Natural killer cell (primary cell): ENCODE measurements around the gene MYPOP. TPM values are rescaled to one million over a fixed set of nuclear protein-coding genes. Genes with fewer than 3 reads are reported as not detected.

Experiments used
- ATAC-seq, 3 donors: fragments of 150-1000 bp in 2 of 3; fragments of 200-7000 bp in 1 of 3; cut with Tn5 transposase; 1 replicate in 1 of 3; 2 replicates in 2 of 3; pipeline ENCODE4 v1.10.0; 2021; ENCODE audit warnings: mild to moderate bottlenecking in 2 of 3, moderate library complexity in 2 of 3
- DNase-seq, 2 donors: peaks; one replicate each; pipeline versions ENCODE4 v3.0.0 to v3.0.0-alpha.2; 2013 to 2021; ENCODE audit warnings: mixed read lengths in 1 of 2
- H3K27ac ChIP-seq: one replicate; pipeline ENCODE4 v1.5.1; 2013; ENCODE audit warnings: mild to moderate bottlenecking, low read length
- H3K27me3 ChIP-seq: one replicate; pipeline ENCODE4 v1.6.1; 2013; ENCODE audit warnings: low read length; ENCODE audit not compliant: control insufficient read depth, insufficient read depth
- H3K36me3 ChIP-seq: one replicate; pipeline ENCODE4 v1.6.1; 2013; ENCODE audit warnings: low read length; ENCODE audit not compliant: control insufficient read depth, insufficient read depth
- H3K4me1 ChIP-seq: one replicate; pipeline ENCODE4 v1.6.1; 2013; ENCODE audit warnings: low read length; ENCODE audit not compliant: control insufficient read depth, insufficient read depth
- H3K4me3 ChIP-seq: one replicate; pipeline ENCODE4 v1.5.1; 2013; ENCODE audit warnings: low read length
- H3K9me3 ChIP-seq: one replicate; pipeline ENCODE4 v1.6.1; 2013; ENCODE audit warnings: low read length; ENCODE audit not compliant: control insufficient read depth, insufficient read depth
- H3K27ac Mint-ChIP-seq, 2 donors: one replicate each; pipeline ENCODE4 v1.8.0; 2022; ENCODE audit warnings: mild to moderate bottlenecking in 2 of 2, mixed read lengths in 2 of 2, moderate library complexity in 1 of 2
- H3K27me3 Mint-ChIP-seq, 2 donors: one replicate each; pipeline ENCODE4 v1.8.0; 2022; ENCODE audit warnings: low read depth in 2 of 2, mixed read lengths in 2 of 2
- H3K36me3 Mint-ChIP-seq: one replicate; pipeline ENCODE4 v1.8.0; 2022; ENCODE audit warnings: mixed read lengths
- H3K4me1 Mint-ChIP-seq, 2 donors: one replicate each; pipeline ENCODE4 v1.8.0; 2022; ENCODE audit warnings: mixed read lengths in 2 of 2
- H3K4me3 Mint-ChIP-seq: one replicate; pipeline ENCODE4 v1.8.0; 2022; ENCODE audit warnings: mild to moderate bottlenecking, moderate library complexity, mixed read lengths
- H3K9me3 Mint-ChIP-seq, 2 donors: one replicate each; pipeline ENCODE4 v1.8.0; 2022; ENCODE audit warnings: mixed read lengths in 2 of 2
- WGBS: methylation state at CpG from one replicate; pipeline ENCODE4 v1.1.7; 2013; ENCODE audit warnings: missing lambda C conversion rate; ENCODE audit not compliant: insufficient coverage; 5-methylcytosine and 5-hydroxymethylcytosine counted together
- intact Hi-C: fragments of 100-400 bp; cut with micrococcal nuclease; formaldehyde crosslinking; loops from one replicate; pipeline ENCODE4 v1.14.2; 2022
- total RNA-seq, 4 donors: library from RNA; stranded (reverse); fragments of 120-200 nt in 1 of 4; gene quantifications; one replicate each; pipeline versions ENCODE4 v1.2.3 to v1.2.4, GENCODE V29; 2013 to 2022
- TF ChIP-seq, protein P1 (sequence below): fragments of 200-600 bp; IDR thresholded peaks from one replicate; pipeline ENCODE4 v1.8.0; 2022; ENCODE audit warnings: antibody characterized with exemption

Gene MYPOP
- total RNA-seq, 3 donors from 2014 or later (not counting 1 experiment from before 2014, with no cell fraction given), result 7.0 to 8.4 (median 7.2) TPM

DNA sequence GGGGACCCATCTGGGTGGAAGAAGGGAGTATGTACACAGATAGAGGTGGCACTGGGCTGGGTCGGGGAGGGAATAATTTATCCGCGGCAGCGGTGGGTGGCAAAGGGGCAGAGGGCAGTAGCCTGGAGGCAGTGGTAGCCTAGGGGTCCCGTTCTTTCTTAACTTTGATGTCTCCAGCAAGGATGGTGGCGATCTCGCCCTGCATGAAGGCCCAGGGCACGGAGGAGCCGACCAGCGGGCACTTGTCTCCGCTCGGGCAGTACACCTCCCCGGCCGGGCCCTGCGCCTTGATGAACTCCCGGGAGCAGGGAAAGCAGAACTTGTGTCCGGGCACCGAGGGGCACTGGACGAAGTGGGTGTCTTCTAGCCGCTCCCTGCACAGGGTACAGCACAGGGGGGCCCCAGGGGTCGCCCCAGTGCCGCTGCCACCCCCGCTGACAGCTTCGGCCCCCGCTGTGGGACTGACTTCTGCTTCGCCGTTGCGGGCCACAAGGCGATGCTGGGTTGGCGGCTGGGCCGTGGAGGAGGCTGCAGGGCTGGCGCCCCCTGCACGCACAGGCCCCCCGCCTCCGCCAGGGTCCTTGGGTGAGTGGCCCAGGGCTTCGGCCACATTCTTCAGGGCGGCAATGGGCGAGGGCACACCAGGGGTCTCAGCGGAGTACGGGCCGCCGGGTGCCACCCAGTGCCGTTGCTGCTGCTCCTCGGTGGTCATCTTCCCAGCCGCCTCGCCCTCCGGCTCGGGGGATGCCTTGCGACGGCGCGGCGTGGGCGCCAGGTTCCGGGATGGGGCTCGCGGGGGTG, 18.3 kb downstream of the MYPOP start:
- DNase-seq (no peak), ATAC-seq (no peak)
- peak overlapping the region in 1 of 2 donors; percentile 83 for H3K27ac Mint-ChIP-seq
- Histone ChIP-seq H3K27ac (no peak overlapping the region), H3K4me3 (no peak overlapping the region), H3K27me3 (no peaks in the 10 kb centered on the region), H3K4me1 (peaks cover 37% of the 10 kb centered on the region), H3K36me3 (no peaks in the 10 kb centered on the region), H3K9me3 (no peaks in the 10 kb centered on the region)
- intact Hi-C loops, result loop anchor here (1.0 to 2.0 kb wide), 2 partner anchors 67 to 113 kb away; no protein-coding TSS in a partner anchor
- peaks cover 17 to 32% of the 10 kb centered on the region in 2 donors for H3K4me1 Mint-ChIP-seq
- WGBS, result 96% methylated on average over 57 of the region's 57 CpGs
- TF ChIP-seq, protein P1, sequence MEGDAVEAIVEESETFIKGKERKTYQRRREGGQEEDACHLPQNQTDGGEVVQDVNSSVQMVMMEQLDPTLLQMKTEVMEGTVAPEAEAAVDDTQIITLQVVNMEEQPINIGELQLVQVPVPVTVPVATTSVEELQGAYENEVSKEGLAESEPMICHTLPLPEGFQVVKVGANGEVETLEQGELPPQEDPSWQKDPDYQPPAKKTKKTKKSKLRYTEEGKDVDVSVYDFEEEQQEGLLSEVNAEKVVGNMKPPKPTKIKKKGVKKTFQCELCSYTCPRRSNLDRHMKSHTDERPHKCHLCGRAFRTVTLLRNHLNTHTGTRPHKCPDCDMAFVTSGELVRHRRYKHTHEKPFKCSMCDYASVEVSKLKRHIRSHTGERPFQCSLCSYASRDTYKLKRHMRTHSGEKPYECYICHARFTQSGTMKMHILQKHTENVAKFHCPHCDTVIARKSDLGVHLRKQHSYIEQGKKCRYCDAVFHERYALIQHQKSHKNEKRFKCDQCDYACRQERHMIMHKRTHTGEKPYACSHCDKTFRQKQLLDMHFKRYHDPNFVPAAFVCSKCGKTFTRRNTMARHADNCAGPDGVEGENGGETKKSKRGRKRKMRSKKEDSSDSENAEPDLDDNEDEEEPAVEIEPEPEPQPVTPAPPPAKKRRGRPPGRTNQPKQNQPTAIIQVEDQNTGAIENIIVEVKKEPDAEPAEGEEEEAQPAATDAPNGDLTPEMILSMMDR, result no peak
- H3K27me3 Mint-ChIP-seq, result peaks cover 0 to 6% of the 10 kb centered on the region in 2 donors
- H3K9me3 Mint-ChIP-seq, result no peaks in the 10 kb centered on the region
- no peaks in the 10 kb centered on the region for H3K36me3 Mint-ChIP-seq
- peak overlapping the region; percentile 92 for H3K4me3 Mint-ChIP-seq

DNA sequence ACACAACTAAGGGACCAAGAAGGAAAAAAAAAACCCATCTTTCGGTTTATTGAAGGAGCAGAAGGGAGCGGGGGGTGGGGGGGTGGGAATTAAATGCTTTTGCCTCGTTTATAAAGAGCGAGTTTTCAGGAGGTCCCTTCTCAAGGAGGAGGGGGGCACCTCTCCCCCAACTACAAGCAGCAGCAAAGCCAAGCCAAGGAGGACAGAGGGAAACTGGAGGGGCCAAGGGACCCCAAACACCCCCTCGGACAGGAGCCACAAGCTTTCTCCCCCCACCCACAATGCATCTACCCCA, 18.9 kb downstream of the MYPOP start:
- Mint-ChIP-seq H3K27me3 (peaks cover 0 to 10% of the 10 kb centered on the region in 2 donors), H3K36me3 (no peaks in the 10 kb centered on the region), H3K9me3 (no peaks in the 10 kb centered on the region), H3K4me1 (peaks cover 17 to 35% of the 10 kb centered on the region in 2 donors), H3K4me3 (peak overlapping the region; percentile 92), H3K27ac (peak overlapping the region; percentile 79 to 83)
- Histone ChIP-seq H3K27me3 (no peaks in the 10 kb centered on the region), H3K36me3 (no peaks in the 10 kb centered on the region), H3K4me1 (peaks cover 37% of the 10 kb centered on the region), H3K27ac (no peak overlapping the region), H3K4me3 (no peak overlapping the region), H3K9me3 (no peaks in the 10 kb centered on the region)
- intact Hi-C loops, result loop anchor here (1.0 to 2.0 kb wide), 2 partner anchors 66 to 113 kb away; no protein-coding TSS in a partner anchor
- no peak for ATAC-seq
- WGBS, result no CpG with 5 or more reads among the region's 5 CpGs
- DNase-seq, result no peak
- TF ChIP-seq, protein P1, result peak; percentile 52

DNA sequence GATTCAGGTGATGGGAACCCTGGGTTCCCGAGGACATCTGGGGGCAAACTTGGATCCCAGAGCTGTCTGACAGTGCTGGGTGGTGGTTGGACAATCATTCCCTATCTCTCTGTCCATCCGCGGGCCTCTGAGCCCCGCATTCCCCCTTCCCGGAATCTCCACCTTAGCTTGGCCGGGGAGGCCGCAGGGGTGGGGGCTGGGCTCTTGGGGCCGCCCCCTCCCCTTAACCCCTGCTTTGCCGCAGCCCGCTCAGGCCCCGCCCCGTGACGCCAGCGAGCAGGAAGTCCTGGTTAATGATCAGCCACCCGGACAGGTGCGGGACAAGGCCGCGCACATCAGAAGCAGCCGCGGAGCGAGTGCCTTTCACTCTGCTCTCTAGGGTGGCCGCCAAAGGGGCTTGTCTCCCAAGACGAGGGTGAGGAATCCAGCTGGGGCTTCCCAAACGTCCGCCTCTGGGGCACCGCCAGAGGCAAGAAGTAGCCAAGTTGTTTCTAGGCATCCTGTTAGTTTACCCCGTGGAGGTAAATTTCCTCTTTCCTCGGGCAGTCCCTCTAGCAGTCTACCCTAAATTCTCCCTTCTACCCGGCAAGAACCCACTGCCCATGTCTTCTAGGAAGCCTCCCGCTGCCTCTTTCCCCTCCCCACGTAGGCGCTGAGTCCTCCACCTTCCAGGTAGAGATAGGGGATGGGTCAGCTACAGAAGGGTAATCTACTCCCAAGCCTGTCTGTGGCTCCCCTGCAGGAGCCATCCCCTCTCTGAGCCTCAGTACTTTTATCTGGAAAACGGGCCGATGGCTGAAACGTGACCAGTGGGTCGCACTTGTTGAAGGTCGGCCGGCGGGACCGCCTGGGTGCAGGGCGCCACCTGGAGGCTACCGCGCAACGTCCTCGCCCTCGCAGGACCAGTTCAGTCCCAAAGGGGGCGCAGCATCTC, 19.5 kb downstream of the MYPOP start:
- Histone ChIP-seq H3K27ac (no peak overlapping the region), H3K9me3 (no peaks in the 10 kb centered on the region), H3K27me3 (no peaks in the 10 kb centered on the region), H3K36me3 (no peaks in the 10 kb centered on the region), H3K4me3 (no peak overlapping the region), H3K4me1 (peaks cover 37% of the 10 kb centered on the region)
- 36% methylated on average over 46 of the region's 47 CpGs for WGBS
- H3K4me3 Mint-ChIP-seq, result peak overlapping the region; percentile 92
- intact Hi-C loops, result loop anchor here (1.0 to 2.0 kb wide), 2 partner anchors 66 to 112 kb away; no protein-coding TSS in a partner anchor
- no peaks in the 10 kb centered on the region for H3K36me3 Mint-ChIP-seq
- DNase-seq (peak; percentile 87 to 93), ATAC-seq (peak; percentile 52 to 65 (median 53))
- H3K27ac Mint-ChIP-seq, result peak overlapping the region; percentile 79 to 83
- H3K27me3 Mint-ChIP-seq, result peaks cover 0 to 13% of the 10 kb centered on the region in 2 donors
- no peaks in the 10 kb centered on the region for H3K9me3 Mint-ChIP-seq
- TF ChIP-seq, protein P1, result peak; percentile 98
- H3K4me1 Mint-ChIP-seq, result peaks cover 17 to 38% of the 10 kb centered on the region in 2 donors
